Endothelial cell of umbilical vein (primary cell): Measurements from ENCODE around the gene CNOT6. TPM values are rescaled to one million over a fixed set of nuclear protein-coding genes. Genes with fewer than 3 reads are reported as not detected.

Source experiments
- BruUV-seq: library from RNA; stranded (reverse); fragments of 400-500 nt; replicated peaks from 2 replicates; lab custom pipeline; 2021; lab: Mats Ljungman, UMichigan
- CTCF ChIA-PET: fragments of 300-600, 350-600 bp; sonication (Branson Sonifier 250); formaldehyde crosslinking; loops from one replicate; lab custom pipeline; 2021; ENCODE audit warnings: antibody characterized with exemption, inconsistent platforms; lab: Charles Lee
- POLR2A ChIA-PET: fragments of 300-600, 350-600 bp; sonication (Branson Sonifier 250); formaldehyde crosslinking; loops from one replicate; lab custom pipeline; 2021; ENCODE audit warnings: antibody characterized with exemption, inconsistent platforms; lab: Charles Lee
- DNase-seq: peaks from one replicate; pipeline ENCODE4 v3.0.0-alpha.2; 2011; ENCODE audit warnings: low read depth, low spot score
- FAIRE-seq: peaks from 2 replicates; lab custom pipeline; 2011; peaks lifted over from hg19 to GRCh38; lab: Jason Lieb, UNC
- H2AFZ ChIP-seq: 2 replicates; pipeline ENCODE4 v1.6.0; 2012; ENCODE audit warnings: low read depth, low read length, control low read depth, inconsistent platforms
- H3K27ac ChIP-seq: 2 replicates; pipeline ENCODE4 v1.5.1; 2011; ENCODE audit warnings: low read depth, mild to moderate bottlenecking, control low read depth, low read length, moderate library complexity; ENCODE audit not compliant: insufficient read depth
- H3K27me3 ChIP-seq, 2 experiments: 2 replicates each; pipeline versions ENCODE4 v1.6.0 to v1.6.1; 2011; ENCODE audit warnings: low read length in 2 of 2, mixed read lengths in 1 of 2; ENCODE audit not compliant: control insufficient read depth in 2 of 2, insufficient read depth in 2 of 2
- H3K36me3 ChIP-seq, 2 experiments: 2 replicates in 1 of 2; 3 replicates in 1 of 2; pipeline ENCODE4 v1.5.1; 2011; ENCODE audit warnings: low read length in 2 of 2, mild to moderate bottlenecking in 1 of 2, moderate library complexity in 1 of 2; ENCODE audit not compliant: control insufficient read depth in 2 of 2, insufficient read depth in 2 of 2; ENCODE audit errors: extremely low read depth in 1 of 2
- H3K4me1 ChIP-seq: 3 replicates; pipeline ENCODE4 v1.5.1; 2011; ENCODE audit warnings: mild to moderate bottlenecking, low read length; ENCODE audit not compliant: control insufficient read depth, insufficient read depth; ENCODE audit errors: extremely low read depth
- H3K4me2 ChIP-seq: 2 replicates; pipeline ENCODE4 v1.6.1; 2011; ENCODE audit warnings: low read length, control low read depth, mixed read lengths; ENCODE audit not compliant: insufficient read depth
- H3K4me3 ChIP-seq, 3 experiments: fragments of 200-600 bp in 1 of 3; sonication (generic), shearing (Covaris generic) in 1 of 3; replicated peaks in 1 of 3; 2 replicates each; pipeline ENCODE4 v1.5.1; 2011 to 2016; ENCODE audit warnings: control low read depth in 3 of 3, low read length in 3 of 3, mild to moderate bottlenecking in 2 of 3, inconsistent platforms in 1 of 3, low read depth in 1 of 3, moderate library complexity in 1 of 3; ENCODE audit not compliant: insufficient read depth in 1 of 3
- H3K79me2 ChIP-seq: 2 replicates; pipeline ENCODE4 v1.6.0; 2012; ENCODE audit warnings: low read length, inconsistent platforms; ENCODE audit not compliant: control insufficient read depth, insufficient read depth
- H3K9ac ChIP-seq: replicated peaks from 2 replicates; pipeline ENCODE3; 2011; ENCODE audit warnings: low read length, control low read depth; ENCODE audit not compliant: insufficient read depth; ENCODE audit errors: extremely low read depth
- H3K9me1 ChIP-seq: replicated peaks from 3 replicates; pipeline ENCODE4 v1.6.0; 2011; ENCODE audit warnings: mild to moderate bottlenecking, low read length; ENCODE audit not compliant: control insufficient read depth, insufficient read depth; ENCODE audit errors: extremely low read depth
- H3K9me3 ChIP-seq: replicated peaks from 2 replicates; pipeline ENCODE4 v1.5.1; 2012; ENCODE audit warnings: low read length, inconsistent platforms; ENCODE audit not compliant: control insufficient read depth, insufficient read depth
- H4K20me1 ChIP-seq: replicated peaks from 2 replicates; pipeline ENCODE3; 2011; ENCODE audit warnings: mild to moderate bottlenecking, low read length; ENCODE audit not compliant: control insufficient read depth, insufficient read depth; ENCODE audit errors: extremely low read depth
- EZH2 ChIP-seq: IDR thresholded peaks from 2 replicates; pipeline ENCODE4 v1.6.1; 2012; ENCODE audit warnings: borderline replicate concordance, low read depth, mild to moderate bottlenecking, moderate library complexity, low read length, inconsistent platforms; ENCODE audit not compliant: severe bottlenecking
- FOS ChIP-seq: IDR thresholded peaks from 2 replicates; pipeline ENCODE4 v1.6.1; 2011; ENCODE audit warnings: mild to moderate bottlenecking, low read length, moderate library complexity, borderline replicate concordance; ENCODE audit not compliant: insufficient read depth
- GATA2 ChIP-seq: IDR thresholded peaks from 2 replicates; pipeline ENCODE4 v1.7.0; 2011; ENCODE audit warnings: low read depth, mild to moderate bottlenecking, moderate library complexity, mixed read lengths, low read length; ENCODE audit not compliant: insufficient read length, insufficient read depth
- JUN ChIP-seq: IDR thresholded peaks from 2 replicates; pipeline ENCODE4 v1.6.1; 2011; ENCODE audit warnings: borderline replicate concordance, low read depth; ENCODE audit not compliant: insufficient read length, insufficient read depth
- MYC ChIP-seq: IDR thresholded peaks from one replicate; pipeline ENCODE4 v1.6.1; 2011; ENCODE audit warnings: mild to moderate bottlenecking, low read depth, low read length
- POLR2A ChIP-seq: IDR thresholded peaks from 2 replicates; pipeline ENCODE4 v1.6.1; 2012; ENCODE audit warnings: low read depth, mild to moderate bottlenecking, control low read depth, low read length
- POLR2AphosphoS5 ChIP-seq: IDR thresholded peaks from 2 replicates; pipeline ENCODE4 v1.6.1; 2012; ENCODE audit warnings: low read depth, mild to moderate bottlenecking, control low read depth, low read length, moderate library complexity; ENCODE audit not compliant: insufficient read depth
- dilution Hi-C: fragments of 300-500 bp; cut with MboI; formaldehyde crosslinking; loops from one replicate; pipeline ENCODE4 v1.15.0; 2019; ENCODE audit warnings: low sequenced_read_pairs; ENCODE audit not compliant: extremely low pct_ligation_motif_present
- intact Hi-C: fragments of 100-400 bp; cut with micrococcal nuclease; formaldehyde crosslinking; loops from one replicate; pipeline ENCODE4 v1.10.0; 2022
- polyA plus RNA-seq, 4 experiments: library from polyadenylated mRNA; depleted of rRNA in 3 of 4; stranded (reverse) in 3 of 4; unstranded in 1 of 4; fragments of >200 nt; gene quantifications; 2 replicates each; pipeline versions ENCODE4 v1.2.1 to v1.2.3, GENCODE V29; 2011 to 2012; ENCODE audit warnings: missing spikeins in 1 of 4
- total RNA-seq: library from RNA; stranded (reverse); gene quantifications from 2 replicates; pipeline ENCODE4 v1.2.3, GENCODE V29; 2021
- TF ChIP-seq, protein P1 (sequence below): IDR thresholded peaks from 2 replicates; pipeline ENCODE4 v1.6.1; 2011; ENCODE audit not compliant: insufficient read depth, insufficient read length
- TF ChIP-seq, protein P2 (sequence below), 2 donors: IDR thresholded peaks; 1 replicate in 1 of 2; 2 replicates in 1 of 2; pipeline ENCODE4 v1.5.1; 2011; ENCODE audit warnings: low read length in 2 of 2, mild to moderate bottlenecking in 2 of 2, moderate library complexity in 2 of 2, control low read depth in 1 of 2, inconsistent platforms in 1 of 2, low read depth in 1 of 2; ENCODE audit not compliant: insufficient read depth in 1 of 2; ENCODE audit errors: extremely low read depth in 1 of 2

Gene CNOT6
- total and polyA plus RNA-seq, 2 donors (not counting 3 experiments of a cell fraction or from before 2014, with no cell fraction given): 9.2 to 33.8 TPM

DNA sequence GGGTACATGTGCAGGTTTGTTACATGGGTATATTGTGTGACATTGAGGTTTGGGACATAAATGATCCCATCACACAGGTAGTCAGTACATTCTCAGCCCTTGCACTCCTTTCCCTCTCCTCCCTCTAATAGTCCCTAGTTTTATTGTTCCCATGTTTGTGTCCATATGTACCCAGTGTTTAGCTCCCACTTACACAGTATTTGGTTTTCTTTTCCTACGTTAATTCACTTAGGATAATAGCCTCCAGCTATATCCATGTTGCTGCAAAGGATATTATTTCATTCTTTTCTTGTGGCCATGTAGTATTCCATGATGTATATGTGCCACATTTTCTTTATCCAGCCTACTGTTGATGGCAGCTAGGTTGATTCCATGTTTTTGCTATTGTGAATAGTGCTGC is 27.4 kb downstream of the CNOT6 start:
- no peaks in the 10 kb centered on the region for H3K9me1 ChIP-seq
- no peak overlapping the region for H2AFZ ChIP-seq
- ChIA-PET CTCF (no interaction called here), POLR2A (no interaction called here)
- no peak overlapping the region for H3K4me3 ChIP-seq
- FAIRE-seq (no peak), DNase-seq (no peak)
- no peaks in the 10 kb centered on the region for H3K27me3 ChIP-seq
- peaks cover 5% of the 10 kb centered on the region for H4K20me1 ChIP-seq
- H3K9ac ChIP-seq: no peak overlapping the region
- no peak overlapping the region for H3K4me2 ChIP-seq
- TF ChIP-seq POLR2A (no peak), POLR2AphosphoS5 (no peak), FOS (no peak), EZH2 (no peak), GATA2 (no peak), MYC (no peak), JUN (no peak)
- TF ChIP-seq, protein P1, sequence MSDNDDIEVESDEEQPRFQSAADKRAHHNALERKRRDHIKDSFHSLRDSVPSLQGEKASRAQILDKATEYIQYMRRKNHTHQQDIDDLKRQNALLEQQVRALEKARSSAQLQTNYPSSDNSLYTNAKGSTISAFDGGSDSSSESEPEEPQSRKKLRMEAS: no peak
- TF ChIP-seq, protein P2, sequence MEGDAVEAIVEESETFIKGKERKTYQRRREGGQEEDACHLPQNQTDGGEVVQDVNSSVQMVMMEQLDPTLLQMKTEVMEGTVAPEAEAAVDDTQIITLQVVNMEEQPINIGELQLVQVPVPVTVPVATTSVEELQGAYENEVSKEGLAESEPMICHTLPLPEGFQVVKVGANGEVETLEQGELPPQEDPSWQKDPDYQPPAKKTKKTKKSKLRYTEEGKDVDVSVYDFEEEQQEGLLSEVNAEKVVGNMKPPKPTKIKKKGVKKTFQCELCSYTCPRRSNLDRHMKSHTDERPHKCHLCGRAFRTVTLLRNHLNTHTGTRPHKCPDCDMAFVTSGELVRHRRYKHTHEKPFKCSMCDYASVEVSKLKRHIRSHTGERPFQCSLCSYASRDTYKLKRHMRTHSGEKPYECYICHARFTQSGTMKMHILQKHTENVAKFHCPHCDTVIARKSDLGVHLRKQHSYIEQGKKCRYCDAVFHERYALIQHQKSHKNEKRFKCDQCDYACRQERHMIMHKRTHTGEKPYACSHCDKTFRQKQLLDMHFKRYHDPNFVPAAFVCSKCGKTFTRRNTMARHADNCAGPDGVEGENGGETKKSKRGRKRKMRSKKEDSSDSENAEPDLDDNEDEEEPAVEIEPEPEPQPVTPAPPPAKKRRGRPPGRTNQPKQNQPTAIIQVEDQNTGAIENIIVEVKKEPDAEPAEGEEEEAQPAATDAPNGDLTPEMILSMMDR (IDR thresholded peaks at IDR 0.05; ENCODE audit: extremely low read depth in 1 of 2, insufficient read depth in 1 of 2, low read depth in 1 of 2, low read length in 2 of 2): no peak
- H3K27ac ChIP-seq: no peak overlapping the region
- peaks cover 92% of the 10 kb centered on the region for H3K79me2 ChIP-seq
- dilution Hi-C loops (no loop called here), intact Hi-C loops (no loop called here)
- H3K4me1 ChIP-seq: no peaks in the 10 kb centered on the region
- no peaks in the 10 kb centered on the region for H3K9me3 ChIP-seq
- no peaks in the 10 kb centered on the region for H3K36me3 ChIP-seq
- BruUV-seq: no TSS peak
